Myocyte (in vitro differentiated cells): ENCODE measurements around the gene KLHDC4. TPM values are rescaled to one million over a fixed set of nuclear protein-coding genes. Genes with fewer than 3 reads are reported as not detected.
"Not testable (repeated sequence)": the region's sequence is repeated elsewhere in the genome, so short reads cannot be mapped to it uniquely, and the experiment has no call there.

ENCODE experiments used
- DNase-seq: peaks from one replicate; pipeline ENCODE4 v3.0.0-alpha.2; 2012; ENCODE audit warnings: low read depth
- total RNA-seq: library from RNA; depleted of rRNA; stranded (reverse); fragments of >200 nt; gene quantifications from 2 replicates; pipeline ENCODE4 v1.2.3, GENCODE V29; 2014

KLHDC4 gene
- total RNA-seq, 1 donor from 2014 or later = 27.1 TPM

- not testable (repeated sequence) for DNase-seq
Observed at GRCh38 chr16:87788730-87789436, 23.1 kb upstream of the KLHDC4 start.

GRCh38 chr16:87787451-87788091 lies 21.8 kb upstream of the KLHDC4 start:
- DNase-seq = not testable (repeated sequence)

GRCh38 chr16:87784812-87785211 lies 19.0 kb upstream of the KLHDC4 start:
- DNase-seq = peak; percentile 85

GRCh38 chr16:87782033-87782432 lies 16.2 kb upstream of the KLHDC4 start:
- no peak for DNase-seq

GRCh38 chr16:87780385-87780989 lies 14.7 kb upstream of the KLHDC4 start:
- no peak for DNase-seq

- peak; percentile 90 for DNase-seq
Observed at GRCh38 chr16:87778830-87779579, 13.2 kb upstream of the KLHDC4 start.

- no peak for DNase-seq
Observed at GRCh38 chr16:87778476-87778829, 12.7 kb upstream of the KLHDC4 start.

- not testable (repeated sequence) for DNase-seq
Observed at GRCh38 chr16:87773836-87774235, 8.1 kb upstream of the KLHDC4 start.

- not testable (repeated sequence) for DNase-seq
Observed at GRCh38 chr16:87767456-87767855, 1.7 kb upstream of the KLHDC4 start.

GRCh38 chr16:87766485-87766797 lies 655 bp upstream of the KLHDC4 start:
- DNase-seq = no peak

- DNase-seq = no peak
Observed at GRCh38 chr16:87765473-87765775, 362 bp downstream of the KLHDC4 start.

GRCh38 chr16:87764600-87765472 lies 950 bp downstream of the KLHDC4 start:
- no peak for DNase-seq

- DNase-seq = no peak
Observed at GRCh38 chr16:87762620-87763019, 3.2 kb downstream of the KLHDC4 start.

GRCh38 chr16:87762071-87762571 lies 3.7 kb downstream of the KLHDC4 start:
- no peak for DNase-seq

GRCh38 chr16:87761060-87761459 lies 4.7 kb downstream of the KLHDC4 start:
- DNase-seq = no peak

GRCh38 chr16:87757841-87758426 lies 7.9 kb downstream of the KLHDC4 start:
- DNase-seq = no peak

- no peak for DNase-seq
Observed at GRCh38 chr16:87754535-87754934, 11.3 kb downstream of the KLHDC4 start.

GRCh38 chr16:87747626-87748414 lies 18.0 kb downstream of the KLHDC4 start:
- no peak for DNase-seq

GRCh38 chr16:87746178-87746577 lies 19.6 kb downstream of the KLHDC4 start:
- DNase-seq = no peak
